Neural cell (in vitro differentiated cells): ENCODE measurements around the gene EEF1A1.

Experiments used
- CTCF ChIP-seq: fragments of 450-650 bp; IDR thresholded peaks from 2 replicates; pipeline ENCODE4 v1.5.1; 2014; ENCODE audit warnings: antibody characterized with exemption, mild to moderate bottlenecking, moderate library complexity; ENCODE audit not compliant: poor library complexity, severe bottlenecking
- EP300 ChIP-seq: fragments of 450-650 bp; conservative IDR thresholded peaks from 2 replicates; pipeline ENCODE4 v1.6.1; 2014; ENCODE audit warnings: antibody characterized with exemption, mild to moderate bottlenecking, moderate library complexity; ENCODE audit not compliant: poor library complexity, severe bottlenecking
- SMC3 ChIP-seq: fragments of 450-650 bp; conservative IDR thresholded peaks from 2 replicates; pipeline ENCODE4 v1.6.1; 2014; ENCODE audit warnings: antibody characterized with exemption, mild to moderate bottlenecking, moderate library complexity; ENCODE audit not compliant: poor library complexity

- TF ChIP-seq CTCF (no peak), EP300 (no peak), SMC3 (no peak)
Observed at GRCh38 chr6:73569121-73569520, 48.3 kb upstream of the EEF1A1 start.
